ENCODE measurements around the gene RBM6.

RBM6 gene

GRCh38 chr3:50089609-50089945, 149.6 kb downstream of the RBM6 start:
- DNase-seq (ENCODE audit: low read depth), result no peak

GRCh38 chr3:50090984-50091383, 151.0 kb downstream of the RBM6 start:
- no peak for DNase-seq (ENCODE audit: low read depth)

GRCh38 chr3:50095352-50095998, 155.5 kb downstream of the RBM6 start:
- no peak for DNase-seq (ENCODE audit: low read depth)

GRCh38 chr3:50100386-50100785, 160.4 kb downstream of the RBM6 start:
- DNase-seq (ENCODE audit: low read depth), result no peak

GRCh38 chr3:50100956-50101845, 161.3 kb downstream of the RBM6 start:
- DNase-seq (ENCODE audit: low read depth), result no peak

- no peak for DNase-seq (ENCODE audit: low read depth)
These were observed 162.6 kb downstream of the RBM6 start for GRCh38 chr3:50102558-50102957.

- DNase-seq (ENCODE audit: low read depth), result no peak
These were observed 171.8 kb downstream of the RBM6 start for GRCh38 chr3:50111757-50112156.

GRCh38 chr3:50112462-50112861, 172.5 kb downstream of the RBM6 start:
- DNase-seq (ENCODE audit: low read depth), result no peak

- DNase-seq (ENCODE audit: low read depth), result no peak
These were observed 177.2 kb downstream of the RBM6 start for GRCh38 chr3:50117120-50117519.

GRCh38 chr3:50118237-50118636, 178.3 kb downstream of the RBM6 start:
- no peak for DNase-seq (ENCODE audit: low read depth)

- DNase-seq (ENCODE audit: low read depth), result no peak
These were observed 179.8 kb downstream of the RBM6 start for GRCh38 chr3:50119786-50120185.

GRCh38 chr3:50120364-50121071, 180.6 kb downstream of the RBM6 start:
- no peak for DNase-seq (ENCODE audit: low read depth)

GRCh38 chr3:50121072-50122032, 181.4 kb downstream of the RBM6 start:
- peak; percentile 54 for DNase-seq (ENCODE audit: low read depth)

- no peak for DNase-seq (ENCODE audit: low read depth)
These were observed 182.1 kb downstream of the RBM6 start for GRCh38 chr3:50122071-50122470.

GRCh38 chr3:50122661-50123391, 182.9 kb downstream of the RBM6 start:
- no peak for DNase-seq (ENCODE audit: low read depth)

- DNase-seq (ENCODE audit: low read depth), result no peak
These were observed 183.6 kb downstream of the RBM6 start for GRCh38 chr3:50123394-50124051.

GRCh38 chr3:50124052-50124799, 184.3 kb downstream of the RBM6 start:
- no peak for DNase-seq (ENCODE audit: low read depth)

- DNase-seq (ENCODE audit: low read depth), result no peak
These were observed 184.8 kb downstream of the RBM6 start for GRCh38 chr3:50124800-50125178.

- DNase-seq (ENCODE audit: low read depth), result no peak
These were observed 185.8 kb downstream of the RBM6 start for GRCh38 chr3:50125541-50126286.
